Measurements from ENCODE around the gene AGPAT1. TPM values are rescaled to one million over a fixed set of nuclear protein-coding genes. Genes with fewer than 3 reads are reported as not detected.
A peak's percentile ranks its signal among the peaks of the same experiment; 100 is the strongest.
"Not testable (repeated sequence)": the region's sequence is repeated elsewhere in the genome, so short reads cannot be mapped to it uniquely, and the experiment has no call there.

AGPAT1 gene
- total RNA-seq, 1 donor from 2014 or later: 68.2 TPM

DNA sequence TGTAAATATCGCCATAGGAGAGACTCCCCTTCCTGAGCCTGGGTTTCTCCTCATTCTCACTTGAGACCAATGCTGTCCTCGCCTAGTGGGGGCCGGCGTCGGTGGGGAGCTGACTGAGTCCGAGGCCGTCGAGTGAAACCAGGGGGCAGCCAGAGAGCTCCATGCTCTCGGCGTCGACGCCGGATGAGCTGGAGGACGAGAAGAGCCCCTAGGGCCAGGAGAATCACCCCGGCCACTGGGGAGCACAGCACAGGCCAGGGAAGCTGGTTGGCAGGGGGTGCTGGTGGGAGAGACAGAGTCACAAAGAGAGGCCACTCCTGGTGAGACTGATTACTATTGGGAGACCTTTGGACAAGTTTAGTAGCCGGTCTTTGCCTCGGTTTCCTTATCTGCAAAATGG, 23.0 kb upstream of the AGPAT1 start:
- DNase-seq (ENCODE audit: low read depth): no peak

DNA sequence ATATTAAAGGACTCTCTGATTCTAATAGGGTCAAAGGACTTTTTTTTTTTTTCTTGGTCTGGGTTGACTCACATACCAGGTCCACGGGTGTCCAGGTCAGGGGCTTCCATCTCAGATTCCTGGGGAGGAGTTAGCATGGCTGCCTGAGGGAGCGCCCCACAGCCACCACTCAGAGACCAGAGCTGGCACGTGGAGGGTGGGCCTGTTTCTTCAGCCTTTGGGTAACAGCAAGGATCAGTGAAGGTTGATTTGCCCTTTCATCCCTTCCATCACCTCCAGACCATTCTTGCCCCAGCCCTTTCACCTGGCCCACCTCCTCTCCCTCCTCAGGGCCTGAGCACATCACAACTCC, 22.4 kb upstream of the AGPAT1 start:
- no peak for DNase-seq (ENCODE audit: low read depth)

DNA sequence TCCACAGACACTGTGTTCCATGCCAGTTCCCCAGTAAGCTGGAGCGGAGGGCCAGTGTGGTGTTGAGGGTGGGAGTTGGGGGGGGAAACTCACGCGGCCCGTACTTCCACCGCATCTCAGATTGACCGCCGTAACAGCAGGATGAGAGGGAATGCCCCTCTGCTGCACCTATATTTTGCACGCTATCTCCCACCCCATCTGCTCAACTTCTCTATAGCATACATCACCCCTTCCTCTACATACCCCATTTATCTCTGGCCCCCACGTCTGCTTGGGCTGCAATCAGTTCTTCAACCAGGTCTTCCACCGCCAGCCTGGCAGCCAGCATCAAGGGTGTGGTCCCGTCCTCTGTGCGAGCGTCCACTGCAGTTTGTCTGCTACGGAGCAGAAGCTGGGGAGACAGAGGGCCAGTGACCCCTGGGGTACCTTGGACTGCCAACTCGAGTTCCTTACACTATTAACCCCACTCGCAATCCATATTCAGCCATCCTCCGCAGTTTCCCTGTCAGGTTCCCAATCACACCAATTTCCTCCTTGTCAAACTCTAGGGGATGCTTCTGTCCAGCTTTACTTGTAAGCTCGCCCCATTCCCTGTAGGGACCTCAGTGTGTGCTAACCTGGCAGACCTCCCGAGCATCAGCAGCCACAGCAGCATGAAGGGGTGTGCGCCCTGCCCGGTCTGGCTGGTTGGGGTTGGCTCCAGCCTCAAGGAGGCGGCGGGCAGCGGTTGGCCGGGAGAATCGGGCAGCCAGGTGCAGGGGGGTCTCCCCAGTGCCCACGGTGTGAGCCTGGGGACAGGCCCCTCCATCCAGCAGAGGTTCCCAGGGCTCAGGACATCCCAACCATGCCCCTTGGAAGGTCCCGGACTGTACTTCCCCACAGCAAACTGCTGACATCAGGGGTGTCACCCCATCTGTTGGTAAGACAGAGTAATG, 21.1 kb upstream of the AGPAT1 start:
- no peak for DNase-seq (ENCODE audit: low read depth)

DNA sequence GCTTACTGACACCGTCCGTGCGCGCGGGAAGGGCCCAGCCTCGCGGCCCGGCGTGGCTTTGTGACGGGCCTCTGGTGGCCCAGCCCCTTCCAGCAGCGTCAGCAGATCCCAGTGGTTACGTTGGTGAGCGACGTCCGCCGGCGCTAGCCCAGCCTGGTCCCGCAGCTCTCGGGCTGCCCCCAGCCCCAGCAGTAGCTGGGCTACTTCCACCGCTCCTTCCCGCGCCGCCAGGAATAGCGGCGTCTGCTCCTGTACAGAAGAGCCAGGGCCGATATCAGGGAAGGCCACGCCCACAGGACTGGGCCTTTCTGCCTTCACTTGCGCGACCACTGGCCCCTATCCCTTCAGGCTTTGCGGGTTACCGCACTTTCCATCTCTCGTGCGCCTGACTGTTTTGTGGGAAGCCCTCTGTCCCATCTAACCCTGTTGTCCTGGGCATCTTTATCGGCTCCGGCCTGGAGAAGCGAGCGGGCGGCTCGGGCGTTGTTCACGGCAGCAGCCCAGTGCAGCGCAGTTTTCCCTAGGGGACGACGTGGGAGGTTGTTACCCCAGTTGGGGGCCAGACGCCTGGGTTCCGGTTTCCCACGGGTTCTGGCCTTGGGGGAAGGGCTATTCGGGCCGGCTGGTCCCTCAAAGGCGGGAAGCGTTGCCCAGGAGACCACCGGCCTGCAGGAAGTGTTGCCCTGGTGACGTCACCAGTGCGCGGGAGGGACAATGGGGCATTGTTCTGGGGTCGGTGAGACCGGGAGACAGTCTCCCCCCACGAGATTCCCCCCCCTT, 20.2 kb upstream of the AGPAT1 start:
- peak; percentile 77 for DNase-seq (ENCODE audit: low read depth)

DNA sequence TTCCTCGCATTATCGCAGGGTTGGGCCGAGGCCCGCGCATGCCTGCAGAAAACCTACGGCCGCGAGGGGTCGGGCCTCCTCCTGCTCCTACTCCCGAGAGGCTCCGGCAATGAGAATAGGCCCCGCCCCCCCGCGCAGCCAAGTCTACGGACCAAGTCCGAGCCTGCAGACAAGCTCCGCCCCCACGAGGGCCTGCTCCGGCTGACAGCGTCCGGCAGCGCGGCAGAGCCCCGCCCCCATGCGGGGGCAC, 19.7 kb upstream of the AGPAT1 start:
- peak; percentile 100 for DNase-seq (ENCODE audit: low read depth)

DNA sequence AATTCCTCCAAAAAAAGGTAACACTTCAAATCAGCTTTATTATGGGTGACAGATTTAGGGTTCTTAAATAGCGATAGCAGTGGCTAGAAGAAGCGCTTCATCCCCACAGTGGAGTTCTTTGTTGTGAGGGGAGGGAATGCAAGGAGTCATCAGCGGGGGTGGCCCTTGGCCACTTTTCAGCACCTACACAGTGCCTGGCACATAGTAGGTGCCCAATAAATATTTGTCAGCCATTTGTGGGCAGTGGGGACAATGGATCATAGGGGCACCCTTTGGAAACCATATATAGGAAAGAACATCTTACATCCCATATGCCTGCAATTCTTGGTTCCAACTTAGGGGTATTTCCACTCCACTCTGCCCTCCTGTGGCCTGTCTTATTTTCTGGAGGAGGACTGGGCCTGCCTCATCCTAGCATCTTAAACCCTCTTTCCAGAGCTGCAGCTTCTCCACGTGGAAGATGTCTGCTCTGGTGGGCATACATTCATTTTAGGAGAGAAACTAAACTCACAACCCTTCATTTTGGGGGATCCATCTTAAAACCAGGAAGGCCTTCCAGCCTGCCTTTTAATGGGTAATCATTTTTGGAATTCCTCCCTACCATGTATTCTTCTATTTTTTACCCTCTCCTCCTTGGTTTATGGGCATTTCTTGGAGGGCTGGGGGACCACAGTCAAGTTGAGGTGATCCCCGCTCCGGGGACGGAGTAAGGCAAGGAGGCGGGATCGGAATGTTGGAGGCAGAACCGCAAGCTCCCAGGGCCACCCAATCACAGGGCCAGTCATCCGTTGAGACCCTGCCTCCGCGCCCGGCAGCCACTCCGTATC, 19.2 kb upstream of the AGPAT1 start:
- peak; percentile 66 for DNase-seq (ENCODE audit: low read depth)

DNA sequence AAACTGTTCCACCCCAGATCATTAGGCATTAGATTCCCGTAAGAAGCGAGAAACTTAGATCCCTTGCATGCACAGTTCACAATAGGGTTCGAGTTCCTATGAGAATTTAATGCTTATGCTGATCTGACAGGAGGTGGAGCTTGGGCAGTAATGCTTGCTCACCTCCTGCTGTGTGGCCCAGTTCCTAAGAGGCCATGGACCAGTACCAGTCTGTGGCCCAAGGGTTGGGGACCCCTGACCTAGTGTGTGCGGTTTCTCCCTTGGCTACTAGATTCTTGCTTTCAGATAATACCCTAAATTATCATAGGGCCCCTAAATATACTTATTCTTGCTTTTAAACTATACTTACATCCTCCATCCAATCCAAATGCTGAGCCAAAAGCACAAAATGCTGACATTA, 18.5 kb upstream of the AGPAT1 start:
- DNase-seq (ENCODE audit: low read depth): no peak

DNA sequence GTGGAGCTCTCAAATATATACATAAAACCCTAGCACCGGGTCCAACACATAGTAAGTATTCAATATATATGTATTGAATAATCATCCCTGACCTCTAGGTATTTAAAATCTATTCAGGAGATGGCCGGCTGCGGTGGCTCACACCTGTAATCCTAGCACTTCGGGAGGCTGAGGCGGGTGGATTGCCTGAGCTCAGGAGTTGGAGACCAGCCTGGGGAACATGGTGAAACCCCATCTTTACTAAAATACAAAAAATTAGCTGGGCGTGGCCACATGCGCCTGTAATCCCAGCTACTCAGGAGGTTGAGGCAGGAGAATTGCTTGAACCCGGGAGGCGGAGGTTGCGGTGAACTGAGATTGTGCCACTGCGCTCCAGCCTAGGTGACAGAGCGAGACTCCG, 17.2 kb upstream of the AGPAT1 start:
- not testable (repeated sequence) for DNase-seq (ENCODE audit: low read depth)

DNA sequence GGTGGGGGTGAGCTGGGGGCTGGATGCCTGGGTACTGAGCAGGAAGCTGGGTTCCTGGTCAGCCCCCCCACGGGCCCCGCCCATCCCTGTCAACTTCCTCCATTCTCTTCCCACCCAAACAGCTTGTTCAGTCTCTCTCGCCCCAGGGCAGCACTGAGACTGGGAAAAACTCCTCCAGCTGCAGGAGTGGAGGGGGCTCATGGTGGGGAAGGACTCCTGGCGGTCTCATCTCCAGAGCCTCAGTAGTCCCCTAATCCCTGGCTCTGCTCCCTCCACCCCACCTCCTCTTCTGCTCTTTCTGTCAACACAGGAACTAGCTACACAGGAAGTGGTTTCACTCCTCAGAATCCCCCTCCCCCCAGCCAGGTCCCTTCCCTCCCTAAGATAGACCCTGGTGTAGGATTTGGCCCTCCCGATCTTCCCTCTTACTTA, 16.7 kb upstream of the AGPAT1 start, which contains the start of gene GPSM3:
TSS of gene GPSM3 (minus strand) at position 36 of the 432 bp plus-strand sequence. CDS start 130 bp downstream, outside the sequence.
- DNase-seq (ENCODE audit: low read depth): no peak

DNA sequence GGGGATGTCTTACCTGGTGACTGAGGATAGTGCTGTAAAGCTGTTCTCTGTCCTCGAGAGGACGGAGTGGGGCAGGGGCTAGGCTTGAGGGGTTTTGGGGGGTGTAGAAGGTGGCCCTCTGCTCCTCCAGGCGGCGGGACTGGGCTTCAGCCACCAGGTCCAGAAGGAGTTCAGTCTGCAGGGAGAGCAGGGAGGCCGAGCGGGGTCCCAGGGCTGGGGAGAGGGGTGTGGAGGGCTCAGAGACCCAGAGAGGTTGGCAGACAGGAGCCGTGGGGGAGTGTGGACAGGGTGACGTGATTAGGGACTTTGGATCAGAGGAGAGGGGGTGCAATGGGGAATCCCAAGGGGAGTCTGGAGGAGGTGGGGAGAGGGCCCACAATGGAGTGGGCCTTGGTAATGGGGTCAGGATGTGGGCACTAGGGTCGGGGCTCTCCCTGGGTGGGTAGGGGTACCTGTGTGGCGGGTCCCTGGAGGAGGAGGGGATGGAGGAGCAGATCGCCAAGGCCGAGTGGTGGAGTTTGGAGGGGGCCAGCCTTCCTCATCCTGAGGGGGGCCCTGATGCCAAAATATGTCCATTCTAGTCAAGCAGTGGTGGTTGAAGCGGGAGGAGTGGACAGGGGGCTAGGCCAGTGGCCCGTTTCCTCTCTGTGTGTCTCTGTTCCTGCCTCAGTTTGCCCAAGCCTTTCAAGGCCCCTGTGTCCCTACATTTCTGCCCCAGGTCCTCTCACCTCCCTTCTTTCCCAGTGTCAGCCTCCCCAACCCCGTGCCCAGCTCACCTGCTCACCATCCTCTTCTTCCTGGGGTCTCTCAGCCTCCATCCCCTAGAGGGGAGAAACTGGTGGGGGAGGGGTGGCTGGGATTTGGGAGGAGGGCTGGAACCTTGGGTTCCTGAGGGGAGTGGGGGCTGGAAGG, 16.1 kb upstream of the AGPAT1 start:
- no peak for DNase-seq (ENCODE audit: low read depth)

DNA sequence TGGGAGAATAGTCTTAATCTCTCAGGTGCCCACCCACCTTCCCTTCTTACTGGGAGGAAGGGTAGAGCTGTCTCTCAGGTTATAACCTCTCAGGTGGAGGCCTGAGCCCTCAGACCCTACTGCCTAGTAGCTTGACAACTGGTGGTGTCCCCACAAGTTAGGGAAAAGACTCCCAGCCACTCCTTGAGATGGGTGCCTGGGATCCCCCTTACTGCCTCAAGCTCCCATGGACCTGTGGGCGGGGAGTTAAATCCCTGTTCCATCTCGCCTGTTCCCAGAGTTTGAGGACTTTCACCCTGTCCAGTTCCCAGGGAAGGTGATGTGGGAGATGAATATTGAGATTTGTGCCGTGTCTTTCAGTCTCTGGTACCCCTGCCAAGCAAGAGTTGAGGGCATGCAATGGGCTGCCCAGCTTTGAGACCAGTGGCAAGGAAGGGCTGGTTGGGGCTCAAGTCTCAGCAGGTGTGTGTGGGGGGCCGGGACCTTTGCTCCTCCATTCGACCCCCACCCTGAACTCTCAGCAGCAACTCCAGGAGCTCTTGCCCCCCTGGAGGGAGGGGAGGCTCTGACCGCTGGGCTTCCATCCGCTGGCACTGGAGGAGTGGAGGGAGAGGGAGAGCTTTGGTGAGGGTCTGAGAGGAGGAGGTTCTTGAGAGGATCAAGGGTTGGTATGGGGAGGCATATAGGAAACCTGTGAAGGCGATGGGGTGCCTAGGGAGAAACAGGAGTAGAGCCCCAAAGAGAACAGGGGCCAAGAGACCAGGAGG, 15.2 kb upstream of the AGPAT1 start:
- DNase-seq (ENCODE audit: low read depth): no peak

DNA sequence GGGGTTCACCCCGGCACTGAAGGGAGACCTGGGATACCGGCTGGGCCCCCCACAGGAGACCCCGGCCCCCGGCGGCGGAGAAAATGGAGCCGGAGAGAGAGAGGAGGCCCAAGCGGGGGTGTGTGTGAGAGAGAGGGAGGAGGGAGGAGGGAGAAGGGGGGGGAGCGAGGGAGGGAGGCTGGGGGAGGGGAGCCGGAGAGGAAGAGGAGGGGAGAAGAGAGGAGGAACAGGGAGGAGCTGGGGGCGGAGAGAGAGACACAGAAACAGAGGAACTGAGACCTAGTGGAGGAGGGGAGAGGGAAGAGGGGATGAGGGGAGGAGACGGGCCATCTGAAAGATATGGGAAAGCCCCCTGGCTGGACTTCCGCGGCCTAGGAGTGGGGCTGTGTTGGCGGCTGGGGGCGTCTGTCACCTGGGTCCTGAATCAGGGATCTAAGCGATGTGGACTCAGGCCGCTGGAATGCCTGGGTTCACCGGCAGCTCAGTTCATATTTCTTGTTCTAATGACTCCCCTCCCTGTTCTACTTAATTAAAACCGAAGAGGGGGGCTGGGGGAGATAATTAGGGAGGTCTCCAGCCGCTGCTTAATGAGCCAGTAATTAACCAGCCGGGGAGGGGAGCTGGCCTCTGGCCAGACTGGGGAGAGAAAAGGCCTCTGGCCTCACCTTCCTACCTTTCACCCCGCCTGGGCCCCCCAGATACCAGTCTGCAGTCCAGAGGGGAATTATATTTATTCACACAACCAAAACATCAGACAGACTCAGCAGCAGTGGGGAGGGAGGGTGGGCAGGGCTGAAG, 14.4 kb upstream of the AGPAT1 start, which contains the start of gene PBX2:
TSS of gene PBX2 (minus strand) at position 149 of the 798 bp plus-strand sequence. CDS start 287 bp downstream, outside the sequence.
- DNase-seq (ENCODE audit: low read depth): peak; percentile 90

DNA sequence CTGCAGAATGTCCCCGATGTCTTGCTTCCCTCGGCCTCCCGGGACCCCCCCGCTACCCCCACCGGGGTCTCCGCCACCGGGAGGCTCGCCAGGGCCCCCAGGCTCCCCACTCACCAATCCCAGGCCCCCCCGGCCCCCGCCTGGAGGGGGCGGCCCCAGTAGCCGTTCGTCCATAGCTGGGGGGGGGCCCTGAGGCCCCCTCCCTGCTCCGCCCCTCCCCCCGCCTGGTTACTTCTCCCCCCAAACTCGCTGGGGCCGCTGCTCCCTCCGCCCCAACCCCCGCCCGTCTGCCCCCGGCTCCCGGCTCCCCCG, 13.8 kb upstream of the AGPAT1 start:
- DNase-seq (ENCODE audit: low read depth): no peak

DNA sequence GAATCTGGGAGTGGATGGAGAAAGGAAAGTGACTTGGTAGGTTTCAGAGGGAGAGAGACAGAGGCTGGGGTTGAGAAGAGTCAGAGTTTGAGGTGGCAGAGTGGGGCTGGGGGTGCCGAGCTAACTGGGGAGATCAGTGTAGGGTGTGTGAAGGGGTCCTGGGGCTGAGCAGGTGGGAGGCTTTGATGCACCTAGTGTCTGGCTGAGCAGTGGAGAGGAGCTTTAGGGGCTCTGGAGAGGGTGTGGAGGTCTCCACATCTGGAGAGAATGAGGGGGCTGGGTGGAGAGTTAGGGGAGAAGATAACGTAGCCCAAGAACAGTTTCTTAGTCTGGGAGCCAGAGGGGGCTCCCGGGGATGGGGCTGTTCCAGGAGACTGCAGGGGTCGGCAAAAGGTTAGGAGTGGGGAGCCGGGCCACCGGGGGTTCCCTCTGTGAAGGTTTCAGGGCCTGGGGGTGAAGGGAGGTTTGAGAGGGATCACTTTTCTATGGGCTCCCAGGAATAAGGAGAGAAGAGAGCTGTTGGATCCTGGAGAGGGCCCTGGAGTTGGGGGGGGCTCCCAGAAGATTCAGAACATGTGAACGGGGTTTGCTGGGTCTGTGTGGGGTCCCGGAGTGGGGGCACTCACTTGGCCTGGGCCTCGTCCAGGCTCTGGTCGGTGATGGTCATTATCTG, 13.3 kb upstream of the AGPAT1 start:
- DNase-seq (ENCODE audit: low read depth): no peak

DNA sequence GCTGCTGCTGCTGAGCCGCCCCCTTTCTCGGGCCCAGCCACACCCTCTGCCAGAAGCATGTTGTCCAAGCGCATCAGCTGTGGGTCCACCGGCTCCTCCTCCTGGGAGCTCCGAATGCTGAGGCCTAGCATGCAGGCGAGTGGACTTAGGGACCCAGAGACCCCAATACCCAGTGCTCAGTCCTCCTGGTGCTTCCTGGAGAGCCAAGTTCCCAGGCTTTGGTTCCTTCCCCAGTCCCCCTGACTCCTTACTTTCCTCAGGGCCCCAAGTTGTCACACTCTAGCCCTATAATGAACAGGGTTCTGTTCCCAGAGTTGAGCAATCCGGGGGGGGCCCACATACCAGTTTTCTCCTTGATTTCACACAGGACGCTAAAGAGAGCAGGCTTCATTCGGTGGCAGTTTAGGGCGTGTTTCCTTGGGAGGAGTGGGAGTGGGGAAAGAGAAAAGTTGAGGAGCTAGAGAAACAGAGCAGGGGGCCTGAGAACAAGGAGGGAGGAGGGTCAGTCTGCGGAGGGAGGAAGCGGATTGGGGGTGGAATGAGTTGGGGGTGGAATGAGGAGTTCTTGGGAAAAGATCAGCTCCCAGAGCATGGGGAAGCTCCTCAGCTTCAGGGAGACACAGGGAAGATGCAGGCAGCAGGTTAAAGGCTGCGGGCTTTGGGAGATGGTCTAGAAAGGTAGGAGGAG, 12.6 kb upstream of the AGPAT1 start:
- DNase-seq (ENCODE audit: low read depth): peak; percentile 58

DNA sequence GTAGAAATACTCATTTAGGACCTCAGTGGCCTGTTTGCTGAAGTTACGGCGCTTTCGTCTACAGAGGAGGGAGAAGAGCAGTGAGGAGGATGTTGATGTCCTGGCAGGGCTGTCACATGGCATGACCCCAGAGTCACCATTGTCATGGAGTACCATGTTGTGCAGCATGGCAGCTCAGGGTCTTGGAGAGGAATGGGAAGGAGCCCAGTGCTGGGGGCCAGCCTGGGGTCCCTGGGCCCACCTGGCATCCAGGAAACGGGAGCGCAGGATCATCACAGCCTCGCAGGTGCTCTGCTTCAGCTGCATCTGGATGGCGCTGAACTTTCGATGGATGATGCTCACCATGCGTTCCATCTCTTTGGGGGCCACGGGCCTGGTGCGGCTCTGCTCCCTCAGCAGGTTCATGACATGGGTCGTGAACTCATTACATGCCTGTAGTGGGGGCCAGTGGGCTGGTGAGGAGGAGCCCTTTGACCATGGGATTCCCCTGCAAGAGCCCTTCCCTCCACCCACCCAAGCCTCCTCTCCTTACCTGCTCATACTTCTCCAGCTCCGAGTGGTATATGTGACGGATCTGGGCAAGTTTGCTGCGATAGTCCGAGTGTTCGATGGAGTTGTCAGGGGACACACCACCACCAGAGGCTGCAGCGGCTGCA, 12.0 kb upstream of the AGPAT1 start:
- DNase-seq (ENCODE audit: low read depth): not testable (repeated sequence)

DNA sequence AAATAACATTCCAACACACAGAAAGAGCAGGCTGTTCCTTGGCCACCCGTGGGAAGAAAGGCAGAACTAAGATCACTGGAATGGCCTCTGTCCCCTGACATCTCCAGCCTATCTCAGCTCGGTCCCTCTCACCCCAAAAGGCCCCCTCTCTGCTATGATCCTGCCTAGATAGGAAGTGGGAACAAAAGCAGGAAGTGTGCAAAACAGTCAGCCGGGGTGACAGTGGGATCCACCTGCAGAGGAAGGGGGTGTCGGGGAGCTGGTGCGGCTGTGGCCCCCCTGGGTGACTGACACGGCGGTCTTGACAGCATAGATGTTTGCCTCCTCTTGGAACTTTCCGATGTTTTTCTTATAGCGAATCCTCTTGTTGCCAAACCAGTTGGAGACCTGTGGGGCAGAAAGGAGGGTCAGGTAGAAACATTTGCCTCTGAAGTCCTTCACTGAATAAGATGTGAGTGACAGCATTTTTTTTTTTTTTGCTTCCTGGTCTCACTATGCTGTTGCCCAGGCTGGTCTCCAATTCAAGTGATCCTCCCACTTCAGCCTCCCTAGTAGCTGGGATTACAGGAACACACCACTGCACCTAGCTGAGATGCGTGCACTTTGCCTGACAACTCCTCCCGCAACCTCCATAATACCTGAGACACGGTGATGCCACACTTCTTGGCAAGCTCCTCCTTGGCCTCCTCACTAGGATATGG, 11.3 kb upstream of the AGPAT1 start:
- DNase-seq (ENCODE audit: low read depth): no peak
